Esophagus (tissue), 2 donors: ENCODE results near the gene CRIM1. TPM values are rescaled to one million over a fixed set of nuclear protein-coding genes. Genes with fewer than 3 reads are reported as not detected.

ENCODE experiments used
- H3K27ac ChIP-seq, 2 donors: one replicate each; pipeline ENCODE4 v1.5.1; 2013; ENCODE audit warnings: low read depth in 2 of 2, mild to moderate bottlenecking in 2 of 2, inconsistent platforms in 1 of 2, low read length in 1 of 2, moderate library complexity in 1 of 2
- H3K27me3 ChIP-seq, 2 donors: one replicate each; pipeline ENCODE4 v1.6.1; 2013; ENCODE audit warnings: low read length in 2 of 2, control low read depth in 1 of 2, mild to moderate bottlenecking in 1 of 2; ENCODE audit not compliant: insufficient read depth in 2 of 2, control insufficient read depth in 1 of 2
- H3K36me3 ChIP-seq, 2 donors: one replicate each; pipeline ENCODE4 v1.6.1; 2013; ENCODE audit warnings: low read length in 1 of 2; ENCODE audit not compliant: control insufficient read depth in 2 of 2, insufficient read depth in 2 of 2
- H3K4me1 ChIP-seq, 2 donors: one replicate each; pipeline ENCODE4 v1.6.1; 2013; ENCODE audit warnings: low read length in 1 of 2; ENCODE audit not compliant: control insufficient read depth in 2 of 2, insufficient read depth in 2 of 2
- H3K4me3 ChIP-seq, 2 donors: one replicate each; pipeline ENCODE4 v1.5.1; 2013; ENCODE audit warnings: low read length in 2 of 2, mild to moderate bottlenecking in 2 of 2, low read depth in 1 of 2, moderate library complexity in 1 of 2
- H3K9me3 ChIP-seq, 2 donors: one replicate each; pipeline ENCODE4 v1.6.1; 2013; ENCODE audit warnings: mild to moderate bottlenecking in 2 of 2, low read depth in 1 of 2, low read length in 1 of 2, moderate library complexity in 1 of 2; ENCODE audit not compliant: control insufficient read depth in 2 of 2, insufficient read depth in 1 of 2
- WGBS, 2 donors: extraction: QIAGEN DNeasy Blood & Tissue Kit; methylation state at CpG; one replicate each; pipeline ENCODE4 v1.1.7; 2013; 5-methylcytosine and 5-hydroxymethylcytosine counted together
- polyA plus RNA-seq, 2 donors: library from polyadenylated mRNA; stranded (reverse); fragments of 200-250 nt; gene quantifications; one replicate each; pipeline ENCODE4 v1.2.3, GENCODE V29; 2013
- donor health status: healthy with polysubstance abuse.
- donor health status: Bipolar disorder and iron deficiency.

CRIM1 gene
- polyA plus RNA-seq, 2 donors, result 5.9 to 10.3 TPM

- Histone ChIP-seq H3K4me1 (peaks cover 9 to 11% of the 10 kb centered on the region in 2 donors), H3K4me3 (no peak overlapping the region), H3K27me3 (no peaks in the 10 kb centered on the region), H3K27ac (no peak overlapping the region), H3K9me3 (no peaks in the 10 kb centered on the region), H3K36me3 (no peaks in the 10 kb centered on the region)
- WGBS, 2 donors, result 68 to 72% methylated on average over 11 of the region's 11 CpGs
These were observed 56.4 kb downstream of the CRIM1 start for GRCh38 chr2:36411962-36412444.

DNA sequence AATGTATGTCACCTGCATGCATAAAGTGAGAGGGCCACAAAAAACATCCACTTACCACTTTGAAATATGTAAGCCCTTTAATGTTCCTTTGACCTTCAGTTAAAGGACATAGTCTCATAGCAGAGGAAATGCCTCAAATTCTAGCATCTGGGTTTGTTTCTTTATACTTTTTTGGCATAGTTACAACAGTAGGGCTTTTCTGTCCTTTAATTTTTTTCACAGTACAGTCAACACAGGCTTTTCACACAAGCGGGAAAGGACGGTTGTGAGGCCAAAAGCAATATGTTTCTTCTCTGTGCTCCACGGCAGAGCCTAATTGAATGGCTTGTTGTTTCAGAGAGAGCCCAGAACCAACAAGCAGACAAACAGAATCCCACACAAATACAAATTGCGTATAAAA lies 57.6 kb downstream of the CRIM1 start:
- H3K9me3 ChIP-seq, result no peaks in the 10 kb centered on the region
- no peak overlapping the region for H3K27ac ChIP-seq
- 62 to 72% methylated on average over 4 of the region's 4 CpGs for WGBS, 2 donors
- peaks cover 8 to 11% of the 10 kb centered on the region in 2 donors for H3K4me1 ChIP-seq
- H3K4me3 ChIP-seq, result no peak overlapping the region
- no peaks in the 10 kb centered on the region for H3K36me3 ChIP-seq
- no peaks in the 10 kb centered on the region for H3K27me3 ChIP-seq

DNA sequence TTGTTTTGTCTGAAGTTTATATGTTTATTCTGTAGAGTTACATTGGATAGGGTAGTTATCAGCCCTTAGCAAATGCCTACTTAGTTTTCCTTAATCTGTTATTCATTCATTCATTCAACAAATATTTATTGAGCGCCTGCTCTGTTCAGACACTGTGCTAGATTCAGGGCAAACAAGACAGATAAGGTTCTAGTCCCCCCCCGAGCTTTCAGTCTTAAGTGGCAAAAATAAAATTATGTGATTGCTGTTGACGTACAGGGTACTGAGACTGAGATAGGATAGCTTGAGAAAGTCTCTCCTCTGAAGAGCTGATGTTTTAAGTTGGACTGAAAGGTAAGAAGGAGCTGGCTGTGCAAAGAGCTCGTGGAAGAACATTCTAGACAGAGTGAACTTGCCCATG lies 58.7 kb downstream of the CRIM1 start:
- 86 to 89% methylated on average over 4 of the region's 4 CpGs for WGBS, 2 donors
- Histone ChIP-seq H3K4me3 (no peak overlapping the region), H3K27ac (no peak overlapping the region), H3K27me3 (no peaks in the 10 kb centered on the region), H3K4me1 (peaks cover 4 to 7% of the 10 kb centered on the region in 2 donors), H3K36me3 (no peaks in the 10 kb centered on the region), H3K9me3 (no peaks in the 10 kb centered on the region)

DNA sequence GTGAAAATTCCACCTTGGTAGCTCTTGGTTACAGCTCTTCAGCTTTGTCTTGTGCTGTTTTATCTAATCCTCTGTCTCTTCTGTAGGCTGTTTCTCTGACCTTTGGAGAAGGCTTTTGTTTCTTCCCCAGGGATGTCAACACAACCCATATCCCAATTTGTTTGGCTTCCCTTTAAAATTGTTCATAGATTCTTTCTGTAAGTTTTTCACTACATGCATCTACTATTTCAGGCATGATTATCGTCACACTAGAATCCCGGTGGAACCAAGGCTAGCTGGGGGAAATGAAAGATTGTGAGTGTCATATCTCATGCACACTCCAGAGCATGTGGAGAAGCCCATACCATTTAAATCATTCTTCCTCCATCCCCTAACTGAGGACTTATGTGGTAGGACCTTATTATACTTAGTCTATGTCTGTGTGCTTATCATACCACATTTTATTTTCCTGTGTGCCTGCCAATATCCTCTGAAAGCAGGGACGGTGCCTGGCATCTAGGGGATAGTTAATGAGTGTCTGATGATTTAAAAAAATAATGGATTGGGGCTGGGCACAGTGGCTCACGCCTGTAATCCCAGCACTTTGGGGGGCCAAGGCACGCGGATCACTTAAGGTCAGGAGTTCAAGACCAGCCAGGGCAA lies 59.9 kb downstream of the CRIM1 start:
- Histone ChIP-seq H3K27ac (no peak overlapping the region), H3K4me3 (no peak overlapping the region), H3K36me3 (no peaks in the 10 kb centered on the region), H3K9me3 (no peaks in the 10 kb centered on the region), H3K27me3 (no peaks in the 10 kb centered on the region), H3K4me1 (peaks cover 4 to 5% of the 10 kb centered on the region in 2 donors)
- 67 to 76% methylated on average over 6 of the region's 6 CpGs for WGBS, 2 donors

DNA sequence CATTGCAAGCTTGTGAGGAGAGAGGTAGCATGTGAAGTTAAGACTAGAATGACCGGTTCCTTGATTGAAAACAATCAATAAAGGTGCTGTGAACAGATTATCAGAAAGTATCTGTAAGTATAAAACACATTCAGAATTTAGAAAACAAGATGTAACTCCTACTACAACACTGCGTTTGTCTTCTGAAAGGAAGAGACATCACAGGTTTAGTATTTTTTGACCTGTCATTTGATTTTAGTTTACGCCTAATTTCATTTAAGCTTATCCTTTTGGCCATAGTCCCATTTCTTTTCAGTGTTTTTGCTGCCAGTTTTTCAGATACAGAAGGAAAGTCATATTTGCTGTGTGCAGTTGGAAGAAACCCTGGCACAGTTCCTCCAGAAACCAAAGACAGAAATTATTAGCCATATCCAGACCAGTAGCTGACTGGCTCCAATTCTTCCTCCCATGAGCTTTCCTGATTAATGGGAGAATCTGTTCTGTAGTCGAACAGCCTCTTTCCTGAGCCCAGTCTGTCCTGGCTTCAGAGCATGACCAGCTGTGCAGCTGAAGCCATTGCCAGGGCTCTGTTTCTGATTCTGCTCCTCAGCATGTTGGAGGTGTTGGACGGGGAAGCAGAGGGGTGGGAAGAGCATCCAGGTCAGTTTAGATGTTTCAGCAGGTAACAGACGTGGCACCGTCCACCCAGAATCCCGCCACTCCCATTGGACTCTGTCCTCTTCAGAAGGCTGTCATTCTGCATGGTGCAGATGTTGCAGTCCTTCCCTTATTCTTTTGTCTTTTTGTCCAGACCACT lies 61.0 kb downstream of the CRIM1 start:
- H3K4me3 ChIP-seq, result no peak overlapping the region
- peaks cover 5 to 6% of the 10 kb centered on the region in 2 donors for H3K4me1 ChIP-seq
- peak overlapping the region in 1 of 2 donors; percentile 13 for H3K27ac ChIP-seq
- 49 to 51% methylated on average over 8 of the region's 8 CpGs for WGBS, 2 donors
- no peaks in the 10 kb centered on the region for H3K27me3 ChIP-seq
- no peaks in the 10 kb centered on the region for H3K9me3 ChIP-seq
- H3K36me3 ChIP-seq, result no peaks in the 10 kb centered on the region

DNA sequence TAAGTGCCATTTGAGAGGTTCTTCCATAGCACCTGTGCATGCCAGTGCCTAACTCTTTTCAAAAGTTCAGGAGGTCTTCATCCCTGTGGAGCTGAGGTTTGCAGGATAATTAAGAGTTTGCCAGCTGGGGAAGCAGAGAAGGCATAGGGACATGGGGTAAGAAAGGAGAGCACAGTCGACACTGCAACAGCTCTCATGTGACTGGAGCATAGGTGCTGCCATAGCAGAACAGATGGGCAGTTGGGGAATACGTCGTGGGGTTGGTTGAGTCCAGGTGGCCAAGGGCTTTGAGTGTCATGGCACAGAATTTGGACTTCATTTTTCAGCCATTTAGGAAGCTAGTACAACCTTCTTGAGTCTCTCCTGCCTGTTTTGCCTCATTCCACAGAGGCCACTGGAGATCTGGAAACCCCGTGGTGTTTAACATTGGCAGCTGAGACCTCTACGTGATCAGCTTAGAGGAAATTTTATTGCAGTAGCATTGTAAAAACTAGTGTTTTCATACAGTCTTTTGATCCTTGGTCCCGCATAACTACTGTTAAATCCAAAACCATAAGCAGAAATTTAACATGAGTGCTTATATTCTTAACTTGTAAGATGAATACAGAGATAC lies 65.1 kb downstream of the CRIM1 start:
- peaks cover 5% of the 10 kb centered on the region in 2 donors for H3K4me1 ChIP-seq
- 85 to 92% methylated on average over 6 of the region's 6 CpGs for WGBS, 2 donors
- no peaks in the 10 kb centered on the region for H3K36me3 ChIP-seq
- H3K27me3 ChIP-seq, result no peaks in the 10 kb centered on the region
- H3K27ac ChIP-seq, result no peak overlapping the region
- H3K9me3 ChIP-seq, result no peaks in the 10 kb centered on the region
- H3K4me3 ChIP-seq, result no peak overlapping the region

DNA sequence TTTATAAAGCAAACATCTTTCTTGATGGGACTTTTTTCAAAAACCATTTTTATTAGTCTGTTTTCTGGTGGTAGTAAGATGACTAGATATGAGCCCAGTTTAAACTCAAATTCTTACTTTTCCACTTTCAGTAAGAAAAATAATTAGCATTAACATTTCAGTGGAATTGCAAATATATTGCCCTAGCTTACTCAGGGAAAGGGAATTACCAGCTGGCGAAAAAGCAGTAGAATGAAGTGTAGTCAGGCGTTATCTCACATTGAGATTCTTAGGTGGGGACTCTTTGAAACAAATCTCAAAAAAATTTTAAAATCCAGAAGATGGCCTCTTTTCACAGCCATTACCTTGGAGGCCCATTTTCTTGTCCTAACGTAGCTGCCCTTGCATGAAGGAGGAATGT lies 65.8 kb downstream of the CRIM1 start:
- Histone ChIP-seq H3K4me1 (peaks cover 4 to 5% of the 10 kb centered on the region in 2 donors), H3K27ac (no peak overlapping the region), H3K36me3 (no peaks in the 10 kb centered on the region), H3K27me3 (no peaks in the 10 kb centered on the region), H3K4me3 (no peak overlapping the region), H3K9me3 (no peaks in the 10 kb centered on the region)
- 92 to 94% methylated on average over 3 of the region's 3 CpGs for WGBS, 2 donors

- WGBS, 2 donors, result 72 to 76% methylated on average over 5 of the region's 5 CpGs
- Histone ChIP-seq H3K9me3 (no peaks in the 10 kb centered on the region), H3K36me3 (no peaks in the 10 kb centered on the region), H3K4me3 (no peak overlapping the region), H3K27me3 (no peaks in the 10 kb centered on the region), H3K4me1 (peaks cover 0 to 2% of the 10 kb centered on the region in 2 donors), H3K27ac (no peak overlapping the region)
These were observed 67.6 kb downstream of the CRIM1 start for GRCh38 chr2:36423172-36423571.

GRCh38 chr2:36423619-36424120 lies 68.1 kb downstream of the CRIM1 start:
- Histone ChIP-seq H3K4me3 (no peak overlapping the region), H3K27ac (no peak overlapping the region), H3K4me1 (peaks cover 0 to 2% of the 10 kb centered on the region in 2 donors), H3K9me3 (no peaks in the 10 kb centered on the region), H3K27me3 (no peaks in the 10 kb centered on the region), H3K36me3 (no peaks in the 10 kb centered on the region)
- 88 to 97% methylated on average over 1 of the region's 1 CpG for WGBS, 2 donors
